ENCODE data around the gene MCC.

Gene MCC

DNA sequence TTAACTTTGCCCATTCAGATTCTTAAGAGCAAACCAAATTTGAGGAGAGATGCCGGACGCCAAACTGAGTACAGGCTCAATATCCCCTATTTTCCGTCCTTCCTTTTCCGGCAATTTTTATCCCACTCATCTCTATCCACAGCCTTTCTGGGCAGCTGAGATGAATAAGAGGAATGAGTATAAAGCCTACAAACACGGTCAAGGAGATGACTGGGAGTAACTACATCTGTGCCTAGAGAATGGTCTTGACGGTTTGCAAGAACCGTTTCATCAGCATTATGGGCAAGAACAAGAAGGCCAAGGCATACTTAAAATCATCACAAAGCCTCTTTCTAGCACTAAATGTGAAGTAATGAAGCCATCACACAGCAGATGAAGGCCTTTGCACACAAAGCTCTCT, 284.3 kb downstream of the MCC start:
- DNase-seq (ENCODE audit: low read depth): no peak
- in situ Hi-C loops (cut with HindIII; ENCODE audit: low sequenced_read_pairs): no loop called here
- no peak overlapping the region for H3K4me3 ChIP-seq (ENCODE audit: low read depth, low read length)
- TF ChIP-seq, protein P1, sequence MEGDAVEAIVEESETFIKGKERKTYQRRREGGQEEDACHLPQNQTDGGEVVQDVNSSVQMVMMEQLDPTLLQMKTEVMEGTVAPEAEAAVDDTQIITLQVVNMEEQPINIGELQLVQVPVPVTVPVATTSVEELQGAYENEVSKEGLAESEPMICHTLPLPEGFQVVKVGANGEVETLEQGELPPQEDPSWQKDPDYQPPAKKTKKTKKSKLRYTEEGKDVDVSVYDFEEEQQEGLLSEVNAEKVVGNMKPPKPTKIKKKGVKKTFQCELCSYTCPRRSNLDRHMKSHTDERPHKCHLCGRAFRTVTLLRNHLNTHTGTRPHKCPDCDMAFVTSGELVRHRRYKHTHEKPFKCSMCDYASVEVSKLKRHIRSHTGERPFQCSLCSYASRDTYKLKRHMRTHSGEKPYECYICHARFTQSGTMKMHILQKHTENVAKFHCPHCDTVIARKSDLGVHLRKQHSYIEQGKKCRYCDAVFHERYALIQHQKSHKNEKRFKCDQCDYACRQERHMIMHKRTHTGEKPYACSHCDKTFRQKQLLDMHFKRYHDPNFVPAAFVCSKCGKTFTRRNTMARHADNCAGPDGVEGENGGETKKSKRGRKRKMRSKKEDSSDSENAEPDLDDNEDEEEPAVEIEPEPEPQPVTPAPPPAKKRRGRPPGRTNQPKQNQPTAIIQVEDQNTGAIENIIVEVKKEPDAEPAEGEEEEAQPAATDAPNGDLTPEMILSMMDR (IDR thresholded peaks at IDR 0.05; ENCODE audit: low read depth, low read length, missing control alignments): no peak

DNA sequence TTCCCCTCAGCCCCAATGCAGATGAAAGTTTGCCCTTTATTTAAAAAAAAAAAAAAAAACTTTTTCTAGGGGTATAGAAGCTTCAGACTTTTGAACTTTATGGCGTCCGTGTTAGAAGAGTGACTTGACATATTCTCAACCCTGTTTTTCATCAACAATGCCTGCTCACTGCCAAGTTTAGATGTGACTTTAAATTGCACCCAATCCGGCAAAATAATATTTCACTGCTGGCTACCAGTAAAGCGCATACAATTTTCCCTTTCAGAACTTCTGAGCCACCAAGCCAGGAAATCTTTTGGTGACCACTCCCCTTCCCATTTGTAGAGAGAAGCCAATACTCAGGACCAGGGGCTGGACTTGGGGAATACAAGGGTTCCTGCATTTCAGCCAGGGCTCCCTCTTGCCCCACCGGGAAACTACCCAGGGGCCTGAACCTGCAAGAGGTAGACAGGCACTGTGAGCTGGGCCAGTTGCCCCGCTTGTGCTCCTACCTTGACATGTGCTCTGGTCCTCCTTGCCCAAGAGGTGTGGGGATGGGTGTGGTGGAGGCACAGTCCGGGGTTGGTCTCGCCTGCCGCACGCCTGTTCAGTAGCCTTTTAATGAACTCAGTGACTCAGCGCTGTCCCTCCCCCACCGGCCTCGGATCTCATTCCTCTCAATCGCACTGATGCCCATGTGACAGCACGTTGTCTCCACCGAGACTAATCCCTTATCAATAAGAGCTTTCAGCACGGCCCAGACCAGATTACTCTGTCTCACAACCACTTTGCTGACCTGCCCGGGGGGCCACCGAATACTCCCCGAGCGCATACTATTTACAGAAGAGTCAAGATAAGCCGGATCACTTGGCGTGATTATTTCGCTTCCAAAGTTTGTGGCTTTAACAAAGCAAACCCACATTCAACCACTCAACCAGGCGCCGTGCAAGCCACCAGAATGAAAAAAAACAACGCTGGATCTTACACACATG, 285.2 kb downstream of the MCC start:
- peak; percentile 28 for DNase-seq (ENCODE audit: low read depth)
- peak overlapping the region; percentile 12 for H3K4me3 ChIP-seq (ENCODE audit: low read depth, low read length)
- TF ChIP-seq, protein P1 (IDR thresholded peaks at IDR 0.05; ENCODE audit: low read depth, low read length, missing control alignments): no peak
- in situ Hi-C loops (cut with HindIII; ENCODE audit: low sequenced_read_pairs): no loop called here

DNA sequence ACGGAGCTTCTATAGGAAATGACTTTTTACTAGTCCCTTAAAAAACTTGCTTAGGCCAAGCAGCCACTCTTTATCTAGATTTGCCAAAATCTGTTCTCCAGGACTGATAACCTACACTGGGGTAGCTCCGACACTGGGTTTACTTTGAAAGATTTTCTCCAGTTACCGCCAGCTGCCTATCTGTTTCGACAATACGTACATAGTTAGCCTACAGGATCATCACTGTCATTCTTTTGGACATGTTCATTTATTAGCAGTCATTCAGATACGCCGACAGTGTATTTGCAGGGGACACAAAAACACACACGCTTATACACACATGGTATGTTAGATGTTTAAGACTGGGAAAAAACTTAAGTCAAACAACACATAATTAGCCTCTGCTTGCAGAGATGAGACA, 286.0 kb downstream of the MCC start:
- no peak for DNase-seq (ENCODE audit: low read depth)
- in situ Hi-C loops (cut with HindIII; ENCODE audit: low sequenced_read_pairs): no loop called here
- H3K4me3 ChIP-seq (ENCODE audit: low read depth, low read length): no peak overlapping the region
- TF ChIP-seq, protein P1 (IDR thresholded peaks at IDR 0.05; ENCODE audit: low read depth, low read length, missing control alignments): no peak

DNA sequence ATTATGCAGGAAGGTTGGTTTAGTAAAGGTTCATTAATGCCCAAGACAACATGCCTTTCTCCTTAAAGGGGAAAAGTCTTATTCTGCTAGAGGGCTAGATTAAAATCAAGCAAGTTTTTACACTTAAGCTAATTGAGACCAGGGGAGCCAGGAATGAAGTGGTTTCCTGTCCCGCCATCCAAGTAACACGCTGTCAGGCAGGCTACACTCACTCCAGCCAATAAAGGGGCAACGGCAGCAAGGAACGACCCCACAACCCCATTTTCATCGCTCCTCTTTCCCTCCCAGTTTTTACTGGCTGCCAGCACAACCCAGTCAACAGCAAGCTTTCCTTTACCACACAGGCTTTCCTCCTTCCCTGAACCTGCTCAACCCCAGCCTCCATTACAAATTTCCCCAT, 286.5 kb downstream of the MCC start:
- in situ Hi-C loops (cut with HindIII; ENCODE audit: low sequenced_read_pairs): no loop called here
- no peak for DNase-seq (ENCODE audit: low read depth)
- H3K4me3 ChIP-seq (ENCODE audit: low read depth, low read length): no peak overlapping the region
- TF ChIP-seq, protein P1 (IDR thresholded peaks at IDR 0.05; ENCODE audit: low read depth, low read length, missing control alignments): no peak

DNA sequence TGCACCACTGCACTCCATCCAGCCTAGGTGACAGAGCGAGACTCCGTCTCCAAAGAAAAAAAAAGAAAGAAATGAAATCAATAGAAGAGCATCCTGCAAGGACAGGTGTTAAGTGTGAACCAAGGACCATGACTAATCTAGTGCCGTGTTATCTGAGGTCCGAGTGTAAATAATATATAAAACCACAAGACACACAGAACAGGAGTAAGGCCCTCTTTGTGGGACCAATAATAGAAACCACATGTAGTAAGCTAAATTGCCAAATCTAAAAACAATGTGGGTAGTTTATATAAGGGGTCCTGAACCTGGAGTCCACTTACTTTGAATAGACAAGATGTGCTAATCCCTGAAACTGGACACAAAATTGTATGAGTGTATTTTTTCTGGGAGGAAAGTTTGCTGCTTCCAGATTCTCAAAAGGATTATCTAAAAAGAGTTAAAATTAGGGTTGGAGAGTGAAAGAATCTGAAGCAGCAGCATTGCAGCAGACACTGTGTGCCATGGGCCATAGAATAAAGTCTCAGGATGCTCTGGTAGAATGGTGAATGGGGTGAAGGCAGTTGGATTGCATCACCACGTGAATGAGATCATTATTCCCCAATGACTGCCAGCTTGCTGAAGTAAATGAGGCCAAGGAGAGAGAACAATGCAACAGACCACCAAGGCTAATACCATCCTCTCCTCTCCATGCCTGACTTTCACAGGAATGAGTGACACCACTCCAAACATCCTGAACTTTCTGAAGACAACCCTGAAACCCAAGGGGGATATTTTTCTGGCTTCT, 288.9 kb downstream of the MCC start:
- TF ChIP-seq, protein P1 (IDR thresholded peaks at IDR 0.05; ENCODE audit: low read depth, low read length, missing control alignments): no peak
- no peak overlapping the region for H3K4me3 ChIP-seq (ENCODE audit: low read depth, low read length)
- DNase-seq (ENCODE audit: low read depth): peak; percentile 29
- in situ Hi-C loops (cut with HindIII; ENCODE audit: low sequenced_read_pairs): no loop called here

DNA sequence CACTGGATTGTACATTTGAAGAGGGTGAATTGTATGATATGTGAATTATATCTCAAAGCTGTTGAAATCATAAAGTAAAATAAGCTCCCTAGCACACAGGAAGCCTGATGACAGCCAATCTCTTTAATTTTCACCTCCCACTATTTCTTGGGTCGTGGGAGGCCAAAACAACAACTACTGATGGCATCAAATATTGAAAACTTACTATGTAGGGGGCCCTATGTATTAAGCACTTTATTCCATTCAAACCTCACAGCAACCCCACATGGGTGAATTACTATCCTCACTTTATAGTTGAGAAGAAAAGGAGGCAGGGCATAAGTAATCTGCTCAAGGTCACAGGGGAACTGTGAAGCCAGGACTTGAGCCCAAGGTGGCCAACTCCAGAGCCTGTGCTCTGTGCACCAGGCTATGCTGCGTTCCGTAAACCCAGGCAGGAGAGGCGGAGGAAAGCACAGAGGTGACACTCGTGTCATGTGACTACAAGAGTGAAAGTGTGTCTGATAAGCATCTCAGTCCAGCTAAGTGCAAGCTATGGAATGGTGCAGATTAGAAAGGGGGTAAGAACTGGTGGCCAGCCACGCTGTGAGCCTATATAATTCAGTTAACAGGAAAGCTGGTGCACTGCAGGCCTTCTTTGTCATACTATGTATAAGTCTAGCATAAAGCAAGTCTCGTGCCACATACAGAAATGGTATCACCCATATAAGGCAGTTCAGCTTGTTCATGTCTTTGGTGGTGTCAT, 290.6 kb downstream of the MCC start:
- in situ Hi-C loops (cut with HindIII; ENCODE audit: low sequenced_read_pairs): no loop called here
- TF ChIP-seq, protein P1 (IDR thresholded peaks at IDR 0.05; ENCODE audit: low read depth, low read length, missing control alignments): no peak

More for the DNA sequence above, 290.6 kb downstream of the MCC start:
- no peak overlapping the region for H3K4me3 ChIP-seq (ENCODE audit: low read depth, low read length)
- DNase-seq (ENCODE audit: low read depth): no peak

Data from astrocyte of the cerebellum (primary cell).